ENCODE measurements around the gene TMEM212.

GRCh38 chr3:171835116-171835515, 8.0 kb upstream of the TMEM212 start:
- TF ChIP-seq CTCF (IDR thresholded peaks at IDR 0.05; ENCODE audit: insufficient read depth, low read depth, low read length) (no peak), EZH2 (IDR thresholded peaks at IDR 0.05; ENCODE audit: insufficient read depth, low read length) (no peak)
